WI38 (cell line): ENCODE data around the gene ARHGAP24.
"Not testable (repeated sequence)": the region's sequence is repeated elsewhere in the genome, so short reads cannot be mapped to it uniquely, and the experiment has no call there.

Experiments
- H3K4me3 ChIP-seq: 2 replicates; pipeline ENCODE4 v1.5.1; 2011; ENCODE audit warnings: low read depth, mild to moderate bottlenecking, control low read depth, low read length
- CTCF ChIP-seq: IDR thresholded peaks from 2 replicates; pipeline ENCODE4 v1.5.1; 2012; ENCODE audit warnings: low read depth, mild to moderate bottlenecking, control low read depth, low read length

ARHGAP24 gene

GRCh38 chr4:85884251-85884650 is 409.3 kb downstream of the ARHGAP24 start:
- no peak for TF ChIP-seq CTCF
- no peak overlapping the region for H3K4me3 ChIP-seq

GRCh38 chr4:85886665-85887064 is 411.7 kb downstream of the ARHGAP24 start:
- no peak for TF ChIP-seq CTCF

GRCh38 chr4:85889314-85889713 is 414.4 kb downstream of the ARHGAP24 start:
- TF ChIP-seq CTCF: no peak
- no peak overlapping the region for H3K4me3 ChIP-seq

More at GRCh38 chr4:85886665-85887064, 411.7 kb downstream of the ARHGAP24 start:
- no peak overlapping the region for H3K4me3 ChIP-seq

GRCh38 chr4:85895755-85896154 is 420.8 kb downstream of the ARHGAP24 start:
- TF ChIP-seq CTCF: no peak
- no peak overlapping the region for H3K4me3 ChIP-seq

- no peak for TF ChIP-seq CTCF
Observed at GRCh38 chr4:85898231-85898630, 423.3 kb downstream of the ARHGAP24 start.

GRCh38 chr4:85901500-85901899 is 426.6 kb downstream of the ARHGAP24 start:
- H3K4me3 ChIP-seq: no peak overlapping the region
- TF ChIP-seq CTCF: no peak

More at GRCh38 chr4:85898231-85898630, 423.3 kb downstream of the ARHGAP24 start:
- H3K4me3 ChIP-seq: no peak overlapping the region

- not testable (repeated sequence) for H3K4me3 ChIP-seq
Observed at GRCh38 chr4:85902647-85903046, 427.7 kb downstream of the ARHGAP24 start.

- no peak for TF ChIP-seq CTCF
Observed at GRCh38 chr4:85905761-85906160, 430.8 kb downstream of the ARHGAP24 start.

More at GRCh38 chr4:85905761-85906160, 430.8 kb downstream of the ARHGAP24 start:
- no peak overlapping the region for H3K4me3 ChIP-seq
